OCI-LY7 (cell line): ENCODE data around the gene ASXL2. TPM values are rescaled to one million over a fixed set of nuclear protein-coding genes. Genes with fewer than 3 reads are reported as not detected.

Experiments used
- BruUV-seq: library from RNA; stranded (reverse); fragments of 400-500 nt; replicated peaks from 2 replicates; lab custom pipeline; 2021; lab: Mats Ljungman, UMichigan
- CTCF ChIA-PET: fragments of 300-600 bp; sonication (Branson Sonifier 250); formaldehyde crosslinking; loops from one replicate; lab custom pipeline; 2022; ENCODE audit warnings: antibody characterized with exemption; ENCODE audit not compliant: unreplicated experiment; lab: Charles Lee
- POLR2A ChIA-PET: fragments of 300-600 bp; sonication (Branson Sonifier 250); formaldehyde crosslinking; loops from one replicate; lab custom pipeline; 2022; ENCODE audit warnings: antibody characterized with exemption; lab: Charles Lee
- DNase-seq: peaks from one replicate; pipeline ENCODE4 v3.0.0-alpha.2; 2015; ENCODE audit warnings: low spot score
- H2AFZ ChIP-seq: fragments of 200-600 bp; sonication (generic), shearing (Covaris generic); 2 replicates; pipeline ENCODE4 v1.6.1; 2014; ENCODE audit warnings: mild to moderate bottlenecking, antibody characterized with exemption, low read length, moderate library complexity
- H3K27ac ChIP-seq: fragments of 200-600 bp; sonication (generic); 2 replicates; pipeline ENCODE4 v1.5.1; 2014; ENCODE audit warnings: mixed run types, low read depth, mild to moderate bottlenecking, moderate library complexity, low read length, inconsistent platforms; ENCODE audit not compliant: poor library complexity, severe bottlenecking
- H3K36me3 ChIP-seq: fragments of 200-600 bp; sonication (generic); 2 replicates; pipeline ENCODE4 v1.6.1; 2014; ENCODE audit warnings: mild to moderate bottlenecking, antibody characterized with exemption, low read length, moderate library complexity, mixed read lengths; ENCODE audit not compliant: insufficient read depth
- H3K4me1 ChIP-seq: fragments of 200-600 bp; sonication (generic); 2 replicates; pipeline ENCODE4 v1.5.1; 2014; ENCODE audit warnings: mild to moderate bottlenecking, low read length; ENCODE audit not compliant: insufficient read depth, poor library complexity, severe bottlenecking
- H3K4me2 ChIP-seq: fragments of 200-600 bp; sonication (generic); 2 replicates; pipeline ENCODE4 v1.6.1; 2014; ENCODE audit warnings: mild to moderate bottlenecking, low read length
- H3K4me3 ChIP-seq: fragments of 200-600 bp; sonication (generic); 2 replicates; pipeline ENCODE4 v1.5.1; 2014; ENCODE audit warnings: mild to moderate bottlenecking, low read depth, low read length; ENCODE audit not compliant: poor library complexity, severe bottlenecking
- H3K79me2 ChIP-seq: fragments of 200-600 bp; sonication (generic); 2 replicates; pipeline ENCODE4 v1.6.1; 2016; ENCODE audit warnings: low read depth, mild to moderate bottlenecking, low read length, moderate library complexity, mixed read lengths; ENCODE audit not compliant: insufficient read depth
- H3K9me2 ChIP-seq: fragments of 200-600 bp; sonication (generic); 2 replicates; pipeline ENCODE4 v1.6.1; 2016; ENCODE audit warnings: mild to moderate bottlenecking, low read length, mixed read lengths; ENCODE audit not compliant: insufficient read depth
- H3K9me3 ChIP-seq: fragments of 200-600 bp; sonication (generic); 2 replicates; pipeline ENCODE4 v1.6.1; 2014; ENCODE audit warnings: mild to moderate bottlenecking, mixed run types, low read length, mixed read lengths
- H4K20me1 ChIP-seq: fragments of 200-600 bp; sonication (generic); 2 replicates; pipeline ENCODE4 v1.6.1; 2014; ENCODE audit warnings: mild to moderate bottlenecking, antibody characterized with exemption, low read length, moderate library complexity, mixed read lengths; ENCODE audit not compliant: insufficient read depth
- EZH2phosphoT487 ChIP-seq: fragments of 200-600 bp; sonication (generic); IDR thresholded peaks from 2 replicates; pipeline ENCODE4 v1.6.1; 2018; ENCODE audit warnings: low read depth, borderline replicate concordance, mild to moderate bottlenecking, mixed run types, antibody characterized with exemption, low read length, moderate library complexity, mixed read lengths
- intact Hi-C: fragments of 100-400 bp; cut with micrococcal nuclease; formaldehyde crosslinking; loops from one replicate; pipeline ENCODE4 v1.10.0; 2022; ENCODE audit not compliant: unreplicated experiment
- total RNA-seq, 2 experiments: library from RNA; depleted of rRNA in 1 of 2; stranded (reverse); fragments of >200 nt in 1 of 2; shearing (Covaris generic) in 1 of 2; gene quantifications; 2 replicates each; pipeline ENCODE4 v1.2.3, GENCODE V29; 2014 to 2022
- TF ChIP-seq, protein P1 (sequence below): fragments of 200-600 bp; sonication (generic); conservative IDR thresholded peaks from 2 replicates; pipeline ENCODE4 v1.5.1; 2014; ENCODE audit warnings: mild to moderate bottlenecking, antibody characterized with exemption, low read length, moderate library complexity, mixed read lengths

Gene ASXL2
- total RNA-seq, 2 experiments from 2014 or later: 12.4 to 31.8 TPM

DNA sequence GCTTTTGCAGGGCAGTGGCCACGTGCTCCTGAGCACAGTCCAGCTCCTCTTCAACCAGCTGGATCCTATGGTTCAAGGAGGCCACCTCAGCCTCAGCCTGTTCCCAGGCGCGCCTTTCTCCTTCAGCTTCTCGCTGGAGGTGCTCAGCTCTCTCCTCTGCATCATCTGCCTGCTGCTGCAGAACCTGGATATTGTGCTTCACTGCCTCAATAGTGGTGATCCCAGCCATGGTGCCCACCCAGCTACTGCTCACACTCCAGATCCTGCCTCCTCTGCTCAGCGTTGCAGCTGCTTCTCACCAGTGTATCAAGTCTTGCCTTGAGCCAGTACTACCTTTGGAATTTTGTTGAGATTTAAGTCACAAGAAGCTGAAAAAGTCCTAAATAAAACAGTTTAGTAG lies 67.9 kb downstream of the ASXL2 start:
- 0 out of 2 replicates have a peak, but pooled peaks cover 4% of the 10 kb centered on the region for H4K20me1 ChIP-seq
- H3K9me2 ChIP-seq: no peaks in the 10 kb centered on the region
- POLR2A ChIA-PET: interaction anchor here (0.8 to 1.2 kb wide), 3 partner anchors 8 to 111 kb away, joined by 3 read pairs; no protein-coding TSS in a partner anchor

DNA sequence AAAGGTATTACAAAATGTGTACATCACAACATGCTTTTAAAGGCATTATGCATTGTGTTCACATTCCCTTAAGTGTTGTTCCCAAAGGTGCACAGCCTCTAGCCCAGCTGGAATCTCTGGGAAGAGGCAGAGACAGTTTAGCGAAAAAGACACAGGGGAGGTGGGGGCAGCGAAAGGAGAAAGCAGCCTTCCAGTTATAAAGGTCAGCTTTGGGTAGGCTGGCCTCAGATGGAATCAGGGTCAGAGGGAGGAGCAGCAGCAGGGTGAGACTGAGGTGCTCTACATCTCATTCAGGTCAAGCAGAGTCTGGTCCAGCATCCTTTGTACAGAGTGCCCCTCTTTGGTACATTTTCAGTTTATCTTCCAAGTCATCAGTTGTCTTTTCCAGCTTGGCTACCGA lies 68.6 kb downstream of the ASXL2 start:
- no peaks in the 10 kb centered on the region for H3K9me3 ChIP-seq
- no peak overlapping the region for H2AFZ ChIP-seq
- DNase-seq: no peak
- BruUV-seq: no TSS peak
- no peaks in the 10 kb centered on the region for H3K9me2 ChIP-seq
- no peak overlapping the region for H3K4me2 ChIP-seq
- ChIA-PET POLR2A (interaction anchor here (1.0 kb wide), 2 partner anchors 13 to 292 kb away, joined by 3 read pairs; no protein-coding TSS in a partner anchor), CTCF (no interaction called here)
- no peaks in the 10 kb centered on the region; the same call in 1 of the 2 replicates for H3K79me2 ChIP-seq
- TF ChIP-seq EZH2phosphoT487: no peak
- TF ChIP-seq, protein P1, sequence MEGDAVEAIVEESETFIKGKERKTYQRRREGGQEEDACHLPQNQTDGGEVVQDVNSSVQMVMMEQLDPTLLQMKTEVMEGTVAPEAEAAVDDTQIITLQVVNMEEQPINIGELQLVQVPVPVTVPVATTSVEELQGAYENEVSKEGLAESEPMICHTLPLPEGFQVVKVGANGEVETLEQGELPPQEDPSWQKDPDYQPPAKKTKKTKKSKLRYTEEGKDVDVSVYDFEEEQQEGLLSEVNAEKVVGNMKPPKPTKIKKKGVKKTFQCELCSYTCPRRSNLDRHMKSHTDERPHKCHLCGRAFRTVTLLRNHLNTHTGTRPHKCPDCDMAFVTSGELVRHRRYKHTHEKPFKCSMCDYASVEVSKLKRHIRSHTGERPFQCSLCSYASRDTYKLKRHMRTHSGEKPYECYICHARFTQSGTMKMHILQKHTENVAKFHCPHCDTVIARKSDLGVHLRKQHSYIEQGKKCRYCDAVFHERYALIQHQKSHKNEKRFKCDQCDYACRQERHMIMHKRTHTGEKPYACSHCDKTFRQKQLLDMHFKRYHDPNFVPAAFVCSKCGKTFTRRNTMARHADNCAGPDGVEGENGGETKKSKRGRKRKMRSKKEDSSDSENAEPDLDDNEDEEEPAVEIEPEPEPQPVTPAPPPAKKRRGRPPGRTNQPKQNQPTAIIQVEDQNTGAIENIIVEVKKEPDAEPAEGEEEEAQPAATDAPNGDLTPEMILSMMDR: no peak
- H4K20me1 ChIP-seq: 0 out of 2 replicates have a peak, but pooled peaks cover 4% of the 10 kb centered on the region
- no peak overlapping the region for H3K27ac ChIP-seq
- no peak overlapping the region for H3K4me3 ChIP-seq
- peaks cover 15% of the 10 kb centered on the region for H3K36me3 ChIP-seq
- H3K4me1 ChIP-seq: no peaks in the 10 kb centered on the region
- intact Hi-C loops: no loop called here

More for the DNA sequence above, 67.9 kb downstream of the ASXL2 start:
- TF ChIP-seq, protein P1: no peak
- TF ChIP-seq EZH2phosphoT487: no peak
- no peaks in the 10 kb centered on the region for H3K4me1 ChIP-seq
- H3K4me3 ChIP-seq: no peak overlapping the region
- CTCF ChIA-PET: no interaction called here
- no TSS peak for BruUV-seq
- intact Hi-C loops: no loop called here
- no peak overlapping the region for H3K27ac ChIP-seq
- H3K36me3 ChIP-seq: peaks cover 13% of the 10 kb centered on the region; the same call in 1 of the 2 replicates
- H3K4me2 ChIP-seq: no peak overlapping the region
- H3K9me3 ChIP-seq: no peaks in the 10 kb centered on the region
- no peak for DNase-seq
- no peak overlapping the region for H2AFZ ChIP-seq
- no peaks in the 10 kb centered on the region; the same call in 1 of the 2 replicates for H3K79me2 ChIP-seq

DNA sequence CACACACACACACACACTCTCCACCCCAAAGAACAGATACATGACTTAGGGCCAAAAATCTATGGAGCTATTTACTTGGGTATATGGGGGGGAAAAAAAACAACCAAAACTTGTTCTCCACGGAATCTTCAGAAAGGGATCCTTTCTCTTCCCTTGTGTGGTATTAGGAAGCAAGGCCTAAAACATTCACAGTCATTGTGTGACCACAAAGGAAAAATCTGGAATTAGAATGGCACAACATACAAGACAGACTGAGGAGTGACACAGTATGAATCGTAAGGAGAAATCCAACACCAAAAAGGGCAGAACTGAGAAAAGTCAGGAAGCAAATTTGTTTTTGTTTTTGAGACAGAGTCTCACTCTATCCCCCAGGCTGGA lies 70.3 kb downstream of the ASXL2 start:
- intact Hi-C loops: no loop called here
- no peak for DNase-seq
- ChIA-PET CTCF (no interaction called here), POLR2A (no interaction called here)
- no peak overlapping the region for H3K4me3 ChIP-seq
- H3K9me3 ChIP-seq: no peaks in the 10 kb centered on the region
- H2AFZ ChIP-seq: no peak overlapping the region
- peaks cover 31% of the 10 kb centered on the region for H3K36me3 ChIP-seq
- TF ChIP-seq EZH2phosphoT487: no peak
- TF ChIP-seq, protein P1: no peak
- H3K27ac ChIP-seq: no peak overlapping the region
- no peaks in the 10 kb centered on the region; the same call in 1 of the 2 replicates for H3K79me2 ChIP-seq
- 0 out of 2 replicates have a peak, but pooled peaks cover 4% of the 10 kb centered on the region for H4K20me1 ChIP-seq
- no peaks in the 10 kb centered on the region for H3K9me2 ChIP-seq
- H3K4me2 ChIP-seq: no peak overlapping the region
- no peaks in the 10 kb centered on the region for H3K4me1 ChIP-seq
- no TSS peak for BruUV-seq
